WTC11 (cell line): Measurements from ENCODE around the gene ZFAND6. TPM values are rescaled to one million over a fixed set of nuclear protein-coding genes. Genes with fewer than 3 reads are reported as not detected.

ENCODE experiments used
- ATAC-seq: fragments of 200-7000 bp; cut with Tn5 transposase; 2 replicates; pipeline ENCODE4 v1.10.0; 2021; ENCODE audit warnings: mild to moderate bottlenecking, moderate library complexity
- CTCF ChIA-PET: fragments of 300-600 bp; sonication (Branson Sonifier 250); formaldehyde crosslinking; loops from one replicate; lab custom pipeline; 2021; ENCODE audit warnings: antibody characterized with exemption; lab: Charles Lee
- POLR2A ChIA-PET: fragments of 350-600 bp; sonication (Branson Sonifier 250); formaldehyde crosslinking; loops from one replicate; lab custom pipeline; 2021; ENCODE audit warnings: antibody characterized with exemption; lab: Charles Lee
- DNase-seq: peaks from one replicate; pipeline ENCODE4 v3.0.0; 2021; ENCODE audit warnings: low spot score
- H3K27ac Mint-ChIP-seq: 2 replicates; pipeline ENCODE4 v1.8.0; 2021; ENCODE audit warnings: mixed read lengths
- H3K27me3 Mint-ChIP-seq: 2 replicates; pipeline ENCODE4 v1.8.0; 2021; ENCODE audit warnings: low read depth, mild to moderate bottlenecking, moderate library complexity, mixed read lengths
- H3K36me3 Mint-ChIP-seq: 2 replicates; pipeline ENCODE4 v1.8.0; 2021; ENCODE audit warnings: mixed read lengths
- H3K4me1 Mint-ChIP-seq: 2 replicates; pipeline ENCODE4 v1.8.0; 2022; ENCODE audit warnings: mixed read lengths
- H3K4me3 Mint-ChIP-seq: 2 replicates; pipeline ENCODE4 v1.8.0; 2021; ENCODE audit warnings: mild to moderate bottlenecking, moderate library complexity, mixed read lengths
- H3K9me3 Mint-ChIP-seq: 2 replicates; pipeline ENCODE4 v1.8.0; 2021; ENCODE audit warnings: mixed read lengths
- ATF1 ChIP-seq: sonication (generic); formaldehyde crosslinking; IDR thresholded peaks from 2 replicates; pipeline ENCODE4 v1.8.1; 2023; ENCODE audit warnings: mild to moderate bottlenecking, moderate library complexity, missing genetic modification reagents
- ATF2 ChIP-seq: sonication (generic); formaldehyde crosslinking; IDR thresholded peaks from 2 replicates; pipeline ENCODE4 v1.8.1; 2022; ENCODE audit warnings: low read depth, missing genetic modification reagents, borderline replicate concordance
- CDX4 ChIP-seq: fragments of 250-450 bp; sonication (Bioruptor Pico); IDR thresholded peaks from 2 replicates; pipeline ENCODE4 v1.9.0; 2021; ENCODE audit warnings: moderate library complexity, mild to moderate bottlenecking, inconsistent platforms, borderline replicate concordance
- CREB1 ChIP-seq: sonication (generic); formaldehyde crosslinking; IDR thresholded peaks from 2 replicates; pipeline ENCODE4 v1.8.0; 2023; ENCODE audit warnings: mild to moderate bottlenecking, missing genetic modification reagents
- IRF2 ChIP-seq: sonication (generic); formaldehyde crosslinking; IDR thresholded peaks from 2 replicates; pipeline ENCODE4 v1.8.0; 2022; ENCODE audit warnings: low read depth, missing genetic modification reagents, borderline replicate concordance
- JAZF1 ChIP-seq: fragments of 250-450 bp; sonication (Bioruptor Pico); IDR thresholded peaks from 2 replicates; pipeline ENCODE4 v1.9.0; 2021; ENCODE audit warnings: moderate library complexity, mild to moderate bottlenecking, inconsistent platforms
- JUN ChIP-seq: sonication (generic); formaldehyde crosslinking; IDR thresholded peaks from 2 replicates; pipeline ENCODE4 v1.8.0; 2023; ENCODE audit warnings: mild to moderate bottlenecking, missing genetic modification reagents
- KAT7 ChIP-seq: sonication (generic); formaldehyde crosslinking; IDR thresholded peaks from 2 replicates; pipeline ENCODE4 v1.8.1; 2023; ENCODE audit warnings: missing genetic modification reagents, mild to moderate bottlenecking, borderline replicate concordance
- NFE2L1 ChIP-seq: sonication (generic); formaldehyde crosslinking; IDR thresholded peaks from 2 replicates; pipeline ENCODE4 v1.8.1; 2023; ENCODE audit warnings: missing genetic modification reagents
- NR3C1 ChIP-seq: sonication (generic); formaldehyde crosslinking; conservative IDR thresholded peaks from 2 replicates; pipeline ENCODE4 v1.8.1; 2023; ENCODE audit warnings: low read depth, mild to moderate bottlenecking, missing genetic modification reagents
- OVOL2 ChIP-seq: fragments of 250-450 bp; sonication (Bioruptor Pico); IDR thresholded peaks from 2 replicates; pipeline ENCODE4 v1.9.0; 2021; ENCODE audit warnings: mild to moderate bottlenecking, borderline replicate concordance
- PRDM15 ChIP-seq: sonication (generic); formaldehyde crosslinking; IDR thresholded peaks from 2 replicates; pipeline ENCODE4 v1.8.0; 2022; ENCODE audit warnings: missing genetic modification reagents
- PRRX2 ChIP-seq: fragments of 250-450 bp; sonication (Bioruptor Pico); IDR thresholded peaks from 2 replicates; pipeline ENCODE4 v1.8.0; 2021; ENCODE audit warnings: mild to moderate bottlenecking
- SP1 ChIP-seq: sonication (generic); formaldehyde crosslinking; conservative IDR thresholded peaks from 2 replicates; pipeline ENCODE4 v1.8.1; 2022; ENCODE audit warnings: missing genetic modification reagents
- TCF7 ChIP-seq: sonication (generic); formaldehyde crosslinking; IDR thresholded peaks from 2 replicates; pipeline ENCODE4 v1.8.0; 2022; ENCODE audit warnings: mild to moderate bottlenecking, low read depth, missing genetic modification reagents, moderate library complexity
- TEAD1 ChIP-seq: sonication (generic); formaldehyde crosslinking; IDR thresholded peaks from 2 replicates; pipeline ENCODE4 v1.8.0; 2022; ENCODE audit warnings: mild to moderate bottlenecking, missing genetic modification reagents
- ZMAT4 ChIP-seq: fragments of 250-450 bp; sonication (Bioruptor Pico); IDR thresholded peaks from 2 replicates; pipeline ENCODE4 v1.9.0; 2021; ENCODE audit warnings: mild to moderate bottlenecking
- ZNF138 ChIP-seq: sonication (generic); formaldehyde crosslinking; conservative IDR thresholded peaks from 2 replicates; pipeline ENCODE4 v1.8.1; 2022; ENCODE audit warnings: mild to moderate bottlenecking, moderate library complexity, missing genetic modification reagents
- ZNF263 ChIP-seq: sonication (generic); formaldehyde crosslinking; IDR thresholded peaks from 2 replicates; pipeline ENCODE4 v1.8.1; 2022; ENCODE audit warnings: low read depth, mild to moderate bottlenecking, moderate library complexity, missing genetic modification reagents
- ZNF532 ChIP-seq: fragments of 250-450 bp; sonication (Bioruptor Pico); IDR thresholded peaks from 2 replicates; pipeline ENCODE4 v1.9.0; 2021; ENCODE audit warnings: mild to moderate bottlenecking, borderline replicate concordance
- ZSCAN18 ChIP-seq: fragments of 250-450 bp; sonication (Bioruptor Pico); IDR thresholded peaks from 2 replicates; pipeline ENCODE4 v2.1.2; 2022; ENCODE audit warnings: mild to moderate bottlenecking, moderate library complexity
- total RNA-seq: library from RNA; stranded (reverse); gene quantifications from 3 replicates; pipeline ENCODE4 v1.2.3, GENCODE V29; 2021

The ZFAND6 gene
- total RNA-seq, 1 experiment from 2014 or later, result 114 TPM

GRCh38 chr15:80081390-80081789, 21.9 kb downstream of the ZFAND6 start (continued):
- TF ChIP-seq ZNF532 (no peak), NR3C1 (CRISPR knock-in tag) (no peak), ZNF138 (CRISPR knock-in tag) (no peak), ZMAT4 (CRISPR knock-in tag) (no peak), IRF2 (CRISPR knock-in tag) (no peak), OVOL2 (CRISPR knock-in tag) (no peak), KAT7 (CRISPR knock-in tag) (no peak)

- H3K27me3 Mint-ChIP-seq, result no peaks in the 10 kb centered on the region
- peak overlapping the region; percentile 35; the same call in 1 of the 2 replicates for H3K27ac Mint-ChIP-seq
- no peak overlapping the region for H3K4me3 Mint-ChIP-seq
- no peak for TF ChIP-seq SP1 (CRISPR knock-in tag)
- TF ChIP-seq JUN (CRISPR knock-in tag), result no peak
- no peak for TF ChIP-seq CDX4 (CRISPR knock-in tag)
- TF ChIP-seq PRDM15 (CRISPR knock-in tag), result no peak
- no peak for TF ChIP-seq JAZF1 (CRISPR knock-in tag)
- TF ChIP-seq ZNF263 (CRISPR knock-in tag), result no peak
- TF ChIP-seq NR3C1 (CRISPR knock-in tag), result no peak
- no peak for TF ChIP-seq PRRX2 (CRISPR knock-in tag)
- no peak for TF ChIP-seq TCF7 (CRISPR knock-in tag)
- ATAC-seq, result no peak
- CTCF ChIA-PET, result interaction anchor here (1.0 kb wide), 1 partner anchor 11 kb away, joined by 4 read pairs; no protein-coding TSS in a partner anchor
- H3K9me3 Mint-ChIP-seq, result peaks cover 3% of the 10 kb centered on the region; the same call in 1 of the 2 replicates
- POLR2A ChIA-PET, result no interaction called here
- no peak for DNase-seq
- H3K36me3 Mint-ChIP-seq, result peaks cover 3% of the 10 kb centered on the region; the same call in 1 of the 2 replicates
- peaks cover 24% of the 10 kb centered on the region for H3K4me1 Mint-ChIP-seq
Measured at GRCh38 chr15:80087104-80087503, 27.6 kb downstream of the ZFAND6 start.

- H3K4me3 Mint-ChIP-seq, result no peak overlapping the region
- no peak for ATAC-seq
- peaks cover 3% of the 10 kb centered on the region; the same call in 1 of the 2 replicates for H3K36me3 Mint-ChIP-seq
- POLR2A ChIA-PET, result no interaction called here
- no peaks in the 10 kb centered on the region for H3K27me3 Mint-ChIP-seq
- CTCF ChIA-PET, result interaction anchor here (2.2 kb wide), 1 partner anchor 27 kb away, joined by 4 read pairs; no protein-coding TSS in a partner anchor
- peaks cover 3% of the 10 kb centered on the region; the same call in 1 of the 2 replicates for H3K9me3 Mint-ChIP-seq
- H3K4me1 Mint-ChIP-seq, result peaks cover 24% of the 10 kb centered on the region
- no peak for DNase-seq
- no peak overlapping the region for H3K27ac Mint-ChIP-seq
- no peak for TF ChIP-seq CREB1 (CRISPR knock-in tag)
- no peak for TF ChIP-seq ATF1 (CRISPR knock-in tag)
- TF ChIP-seq ZSCAN18 (CRISPR knock-in tag), result no peak
- no peak for TF ChIP-seq ATF2 (CRISPR knock-in tag)
- no peak for TF ChIP-seq NFE2L1
- no peak for TF ChIP-seq TEAD1 (CRISPR knock-in tag)
Measured at GRCh38 chr15:80090041-80090440, 30.6 kb downstream of the ZFAND6 start.
